GM20000 (cell line): Measurements from ENCODE around the gene LHFPL3.
"Not testable (repeated sequence)": the region's sequence is repeated elsewhere in the genome, so short reads cannot be mapped to it uniquely, and the experiment has no call there.

Experiments used
- DNase-seq: peaks from one replicate; pipeline ENCODE4 v3.0.0; 2012; ENCODE audit warnings: low spot score
- CTCF ChIP-seq: IDR thresholded peaks from 2 replicates; pipeline ENCODE4 v1.5.1; 2012; ENCODE audit warnings: mild to moderate bottlenecking, control low read depth; ENCODE audit errors: extremely low read depth, missing control alignments

The LHFPL3 gene

GRCh38 chr7:104553074-104553473 lies 224.7 kb downstream of the LHFPL3 start:
- no peak for DNase-seq
- no peak for TF ChIP-seq CTCF

GRCh38 chr7:104563350-104563901 lies 235.0 kb downstream of the LHFPL3 start:
- DNase-seq = not testable (repeated sequence)

GRCh38 chr7:104569751-104570150 lies 241.3 kb downstream of the LHFPL3 start:
- no peak for TF ChIP-seq CTCF
- no peak for DNase-seq

DNA sequence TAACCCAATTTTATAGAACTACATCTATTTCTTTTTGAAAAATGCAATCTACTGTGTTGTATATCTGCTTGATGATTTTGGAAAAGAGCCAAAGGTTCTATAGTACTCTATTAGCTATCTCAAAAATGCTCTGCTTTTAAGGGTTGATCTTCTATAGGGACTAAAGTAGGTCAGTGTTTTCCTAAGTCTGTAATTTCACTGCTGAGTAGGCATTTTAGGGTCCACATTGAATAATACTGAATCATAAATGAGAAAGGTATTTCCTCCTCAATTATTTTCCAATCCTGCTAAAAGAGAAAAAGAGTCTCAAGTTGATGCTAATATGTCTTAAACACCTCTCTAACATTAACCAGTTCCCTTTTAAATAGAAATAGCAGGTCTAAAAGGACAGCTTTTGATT lies 244.2 kb downstream of the LHFPL3 start:
- no peak for TF ChIP-seq CTCF
- no peak for DNase-seq

DNA sequence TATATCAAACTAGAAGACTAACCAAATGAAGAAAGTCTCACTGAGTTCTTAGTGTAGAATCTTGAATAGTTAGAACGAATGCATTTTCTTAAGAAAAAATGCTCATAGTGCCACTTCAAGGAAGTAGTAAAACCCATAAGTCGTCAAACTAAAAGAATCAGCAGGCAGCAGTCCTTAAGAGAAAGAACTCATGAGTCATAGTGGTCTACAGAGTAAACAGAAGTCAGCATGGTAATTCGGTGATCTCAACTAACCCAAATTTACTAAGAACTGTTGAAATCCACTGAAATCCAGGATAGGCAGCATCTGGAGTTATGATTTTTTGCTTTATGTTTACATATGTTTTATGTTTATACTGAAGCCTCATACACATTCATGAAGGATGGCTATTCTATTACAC lies 256.2 kb downstream of the LHFPL3 start:
- DNase-seq = no peak
- no peak for TF ChIP-seq CTCF

GRCh38 chr7:104595591-104595990 lies 267.2 kb downstream of the LHFPL3 start:
- not testable (repeated sequence) for DNase-seq

GRCh38 chr7:104603957-104604356 lies 275.6 kb downstream of the LHFPL3 start:
- no peak for DNase-seq

GRCh38 chr7:104604706-104605105 lies 276.3 kb downstream of the LHFPL3 start:
- no peak for DNase-seq
- no peak for TF ChIP-seq CTCF

More at GRCh38 chr7:104603957-104604356, 275.6 kb downstream of the LHFPL3 start:
- TF ChIP-seq CTCF = no peak
